GM12878 (cell line): ENCODE measurements around the gene DOCK7. TPM values are rescaled to one million over a fixed set of nuclear protein-coding genes. Genes with fewer than 3 reads are reported as not detected.

Experiments
- ATAC-seq: fragments of 200-7000 bp; cut with Tn5 transposase; 3 replicates; pipeline ENCODE4 v1.9.1; 2020; ENCODE audit warnings: mild to moderate bottlenecking, moderate library complexity
- BruUV-seq: library from RNA; stranded (reverse); fragments of 400-500 nt; replicated peaks from 2 replicates; lab custom pipeline; 2021; lab: Mats Ljungman, UMichigan
- CTCF ChIA-PET: fragments of 300-600 bp; sonication (Branson Sonifier 250); formaldehyde crosslinking; extraction: SDS; loops from one replicate; lab custom pipeline; 2021; ENCODE audit warnings: inconsistent platforms; lab: Yijun Ruan, JAX
- POLR2A ChIA-PET: fragments of 350-600 bp; formaldehyde crosslinking; extraction: SDS; loops from one replicate; lab custom pipeline; 2021; ENCODE audit warnings: inconsistent platforms; lab: Charles Lee
- RAD21 ChIA-PET: fragments of 300-600 bp; sonication (Branson Sonifier 250); formaldehyde crosslinking; loops from one replicate; lab custom pipeline; 2023; ENCODE audit warnings: antibody characterized with exemption; ENCODE audit not compliant: unreplicated experiment; lab: Charles Lee
- SMC1A ChIA-PET: fragments of 300-600 bp; sonication (Branson Sonifier 250); formaldehyde crosslinking; loops from one replicate; lab custom pipeline; 2023; ENCODE audit not compliant: unreplicated experiment, uncharacterized antibody; lab: Charles Lee
- DNase-seq: peaks from one replicate; pipeline ENCODE4 v3.0.0-alpha.2; 2011; ENCODE audit warnings: low read depth, low spot score
- FAIRE-seq: peaks from 3 replicates; lab custom pipeline; 2011; peaks lifted over from hg19 to GRCh38; lab: Jason Lieb, UNC
- H2AFZ ChIP-seq: 2 replicates; pipeline ENCODE4 v1.6.0; 2011; ENCODE audit warnings: low read depth, low read length, control low read depth; ENCODE audit not compliant: control insufficient read depth
- H3K27ac ChIP-seq: 2 replicates; pipeline ENCODE4 v1.5.1; 2011; ENCODE audit warnings: control low read depth; ENCODE audit not compliant: control insufficient read depth, insufficient read depth
- H3K27me3 ChIP-seq, 2 experiments: replicated peaks in 1 of 2; 2 replicates each; pipeline versions ENCODE4 v1.6.0 to v1.6.1; 2011; ENCODE audit warnings: low read length in 1 of 2; ENCODE audit not compliant: control insufficient read depth in 2 of 2, insufficient read depth in 2 of 2
- H3K36me3 ChIP-seq, 2 experiments: 2 replicates each; pipeline ENCODE4 v1.5.1; 2011; ENCODE audit warnings: low read length in 1 of 2; ENCODE audit not compliant: control insufficient read depth in 2 of 2, insufficient read depth in 2 of 2
- H3K4me1 ChIP-seq: 2 replicates; pipeline ENCODE4 v1.6.1; 2011; ENCODE audit warnings: mild to moderate bottlenecking, low read length, moderate library complexity, mixed read lengths; ENCODE audit not compliant: control insufficient read depth, insufficient read depth
- H3K4me2 ChIP-seq: 2 replicates; pipeline ENCODE4 v1.6.0; 2011; ENCODE audit warnings: control low read depth; ENCODE audit not compliant: control insufficient read depth, insufficient read depth
- H3K4me3 ChIP-seq: fragments of 200-600 bp; sonication (generic); 2 replicates; pipeline ENCODE4 v1.5.1; 2016
- H3K79me2 ChIP-seq: 2 replicates; pipeline ENCODE4 v1.6.0; 2011; ENCODE audit warnings: low read length; ENCODE audit not compliant: control insufficient read depth, insufficient read depth
- H3K9ac ChIP-seq: 2 replicates; pipeline ENCODE4 v1.8.0; 2011; ENCODE audit warnings: low read length, control low read depth, mixed read lengths; ENCODE audit not compliant: control insufficient read depth, insufficient read depth
- H3K9me3 ChIP-seq: replicated peaks from 3 replicates; pipeline ENCODE4 v1.5.1; 2011; ENCODE audit warnings: mild to moderate bottlenecking, low read length; ENCODE audit not compliant: control insufficient read depth, insufficient read depth
- H4K20me1 ChIP-seq: 2 replicates; pipeline ENCODE4 v1.6.0; 2011; ENCODE audit not compliant: control insufficient read depth, insufficient read depth
- IRF3 ChIP-seq: fragments of 450-650 bp; IDR thresholded peaks from 2 replicates; pipeline ENCODE4 v1.6.1; 2014; ENCODE audit warnings: mild to moderate bottlenecking
- MLLT1 ChIP-seq: fragments of 450-650 bp; IDR thresholded peaks from 2 replicates; pipeline ENCODE4 v1.6.1; 2016; ENCODE audit warnings: mild to moderate bottlenecking
- POLR2AphosphoS2 ChIP-seq: IDR thresholded peaks from 2 replicates; pipeline ENCODE4 v1.6.1; 2011; ENCODE audit warnings: low read depth, mild to moderate bottlenecking, low read length, improper control_type of control experiment, moderate library complexity
- RAD21 ChIP-seq: IDR thresholded peaks from 2 replicates; pipeline ENCODE4 v1.6.1; 2011; ENCODE audit warnings: mild to moderate bottlenecking, low read depth, low read length, moderate library complexity; ENCODE audit not compliant: insufficient read depth
- SMARCA5 ChIP-seq: fragments of 450-650 bp; IDR thresholded peaks from 2 replicates; pipeline ENCODE4 v1.6.1; 2017; ENCODE audit warnings: mild to moderate bottlenecking
- STAT1 ChIP-seq: fragments of 450-650 bp; conservative IDR thresholded peaks from 2 replicates; pipeline ENCODE4 v1.6.1; 2014; ENCODE audit warnings: antibody characterized with exemption, mild to moderate bottlenecking
- ZNF217 ChIP-seq: fragments of 450-650 bp; IDR thresholded peaks from 2 replicates; pipeline ENCODE4 v1.6.1; 2017; ENCODE audit warnings: antibody characterized with exemption, mild to moderate bottlenecking
- WGBS: methylation state at CpG from one replicate; pipeline ENCODE4 v1.1.6; 2016; ENCODE audit warnings: low lambda C conversion rate; ENCODE audit not compliant: insufficient replicate concordance, insufficient coverage; ENCODE audit errors: missing lambda C conversion rate; 5-methylcytosine and 5-hydroxymethylcytosine counted together
- in situ Hi-C: fragments of 300-500 bp; cut with MboI; formaldehyde crosslinking; loops from 9 replicates; pipeline ENCODE4 v1.14.3; 2018; ENCODE audit warnings: mixed read lengths
- intact Hi-C: fragments of 100-400 bp; cut with micrococcal nuclease; formaldehyde crosslinking; loops from one replicate; pipeline ENCODE4 v1.14.2; 2022; ENCODE audit not compliant: unreplicated experiment
- polyA plus RNA-seq, 11 experiments: library from polyadenylated mRNA; depleted of rRNA in 4 of 11; unstranded in 6 of 11; stranded (reverse) in 5 of 11; fragments of >200 nt; fragmentation: Nextera tagmentation in 4 of 11; fragmentation: Illumina TruSeq in 1 of 11; extraction: Ambion mirVana in 4 of 11; extraction: Trizol in 1 of 11; gene quantifications; 1 replicate in 1 of 11; 2 replicates in 10 of 11; pipeline versions ENCODE4 v1.2.1 to v1.2.3, GENCODE V29; 2011 to 2016; ENCODE audit warnings: inconsistent platforms in 2 of 11, missing spikeins in 2 of 11, low read depth in 1 of 11
- total RNA-seq, 4 experiments: library from RNA; depleted of rRNA in 3 of 4; stranded (reverse); fragments of >200 nt in 3 of 4; fragmentation: Illumina TruSeq in 1 of 4; extraction: Trizol in 1 of 4; gene quantifications; 2 replicates each; pipeline versions ENCODE4 v1.2.1 to v1.2.3, GENCODE V29; 2013 to 2021
- TF ChIP-seq, protein P1 (sequence below): fragments of 450-650 bp; formaldehyde crosslinking; IDR thresholded peaks from 2 replicates; pipeline ENCODE4 v1.5.0; 2022; ENCODE audit warnings: mild to moderate bottlenecking, missing genetic modification characterization

Gene DOCK7
- total and polyA plus RNA-seq, 10 of the 15 experiments (the other 5 are each of a cell fraction or from before 2014, with no cell fraction given), result 4.8 to 34.6 (median 26.9) TPM

DNA sequence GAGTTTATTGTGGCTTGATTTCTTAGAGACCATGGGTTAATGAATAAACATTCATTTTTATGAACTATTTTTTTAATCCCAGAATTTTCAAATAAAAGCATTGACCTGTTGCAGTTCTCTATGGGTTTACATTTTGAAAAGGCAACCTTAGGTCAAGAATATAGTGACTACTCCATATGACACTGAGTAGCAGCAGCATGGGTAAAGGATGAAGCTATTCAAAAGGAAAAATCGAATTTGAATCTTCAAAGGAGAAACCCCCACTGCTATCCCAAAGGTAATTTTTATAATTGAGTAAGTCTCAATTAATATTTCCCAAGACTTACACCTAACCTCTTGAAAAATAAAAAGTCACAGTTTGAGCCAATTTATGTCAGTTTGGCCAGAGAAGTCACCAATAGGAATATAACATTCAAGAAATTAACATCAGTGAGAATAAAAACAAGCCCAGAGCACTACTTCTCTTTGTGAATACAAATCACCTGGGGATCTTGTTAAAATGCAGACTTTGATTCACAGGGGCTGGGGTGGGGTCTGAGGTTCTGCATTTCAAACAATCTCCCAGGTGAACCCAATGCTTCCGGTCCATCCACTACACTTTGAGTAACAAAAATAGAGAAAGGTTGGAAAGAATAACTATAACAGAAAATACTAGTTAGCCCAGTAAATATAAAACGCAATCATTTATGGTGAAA, 211.5 kb downstream of the DOCK7 start:
- SMC1A ChIA-PET, result no interaction called here
- peaks cover 0 to 3% of the 10 kb centered on the region in 2 experiments; a peak in 2 of 4 replicates for H3K36me3 ChIP-seq
- no peak overlapping the region for H2AFZ ChIP-seq
- RAD21 ChIA-PET, result no interaction called here
- no peak for DNase-seq
- in situ Hi-C loops, result no loop called here
- no TSS peak for BruUV-seq
- no peaks in the 10 kb centered on the region for H3K79me2 ChIP-seq
- TF ChIP-seq IRF3, result no peak
- no peak for TF ChIP-seq STAT1
- TF ChIP-seq MLLT1, result no peak
- no peak for TF ChIP-seq SMARCA5
- no peak for TF ChIP-seq RAD21
- no peak for TF ChIP-seq POLR2AphosphoS2
- TF ChIP-seq, protein P1, sequence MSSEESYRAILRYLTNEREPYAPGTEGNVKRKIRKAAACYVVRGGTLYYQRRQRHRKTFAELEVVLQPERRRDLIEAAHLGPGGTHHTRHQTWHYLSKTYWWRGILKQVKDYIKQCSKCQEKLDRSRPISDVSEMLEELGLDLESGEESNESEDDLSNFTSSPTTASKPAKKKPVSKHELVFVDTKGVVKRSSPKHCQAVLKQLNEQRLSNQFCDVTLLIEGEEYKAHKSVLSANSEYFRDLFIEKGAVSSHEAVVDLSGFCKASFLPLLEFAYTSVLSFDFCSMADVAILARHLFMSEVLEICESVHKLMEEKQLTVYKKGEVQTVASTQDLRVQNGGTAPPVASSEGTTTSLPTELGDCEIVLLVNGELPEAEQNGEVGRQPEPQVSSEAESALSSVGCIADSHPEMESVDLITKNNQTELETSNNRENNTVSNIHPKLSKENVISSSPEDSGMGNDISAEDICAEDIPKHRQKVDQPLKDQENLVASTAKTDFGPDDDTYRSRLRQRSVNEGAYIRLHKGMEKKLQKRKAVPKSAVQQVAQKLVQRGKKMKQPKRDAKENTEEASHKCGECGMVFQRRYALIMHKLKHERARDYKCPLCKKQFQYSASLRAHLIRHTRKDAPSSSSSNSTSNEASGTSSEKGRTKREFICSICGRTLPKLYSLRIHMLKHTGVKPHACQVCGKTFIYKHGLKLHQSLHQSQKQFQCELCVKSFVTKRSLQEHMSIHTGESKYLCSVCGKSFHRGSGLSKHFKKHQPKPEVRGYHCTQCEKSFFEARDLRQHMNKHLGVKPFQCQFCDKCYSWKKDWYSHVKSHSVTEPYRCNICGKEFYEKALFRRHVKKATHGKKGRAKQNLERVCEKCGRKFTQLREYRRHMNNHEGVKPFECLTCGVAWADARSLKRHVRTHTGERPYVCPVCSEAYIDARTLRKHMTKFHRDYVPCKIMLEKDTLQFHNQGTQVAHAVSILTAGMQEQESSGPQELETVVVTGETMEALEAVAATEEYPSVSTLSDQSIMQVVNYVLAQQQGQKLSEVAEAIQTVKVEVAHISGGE (CRISPR knock-in tag), result no peak
- no peak for TF ChIP-seq ZNF217
- TF ChIP-seq, all 136 proteins: peak for 0
- Histone ChIP-seq H3K9ac (no peak overlapping the region), H3K4me2 (no peak overlapping the region), H3K4me1 (no peaks in the 10 kb centered on the region), H3K27ac (no peak overlapping the region), H3K9me3 (no peaks in the 10 kb centered on the region), H4K20me1 (no peaks in the 10 kb centered on the region), H3K4me3 (no peak overlapping the region), H3K27me3 (no peaks in the 10 kb centered on the region)
- WGBS, result 83% methylated on average over 3 of the region's 3 CpGs
- ATAC-seq (no peak), FAIRE-seq (no peak)
- intact Hi-C loops, result no loop called here
- ChIA-PET POLR2A (no interaction called here), CTCF (no interaction called here)
